Small intestine (tissue), 7 donors: Measurements from ENCODE around the gene DDX42. TPM values are rescaled to one million over a fixed set of nuclear protein-coding genes. Genes with fewer than 3 reads are reported as not detected.

Experiments used
- DNase-seq, 2 donors: peaks; one replicate each; pipeline versions ENCODE4 v3.0.0 to v3.0.0-alpha.2; 2013
- FAIRE-seq: peaks from 2 replicates; lab custom pipeline; 2012; peaks lifted over from hg19 to GRCh38; lab: Jason Lieb, UNC
- H3K27ac ChIP-seq, 3 donors: one replicate each; pipeline ENCODE4 v1.5.1; 2013; ENCODE audit warnings: low read length in 2 of 3, mild to moderate bottlenecking in 2 of 3, control low read depth in 1 of 3, inconsistent platforms in 1 of 3, low read depth in 1 of 3, moderate library complexity in 1 of 3
- H3K27me3 ChIP-seq, 3 donors: one replicate each; pipeline ENCODE4 v1.6.1; 2013; ENCODE audit warnings: low read length in 3 of 3, inconsistent platforms in 1 of 3; ENCODE audit not compliant: control insufficient read depth in 3 of 3, insufficient read depth in 3 of 3
- H3K36me3 ChIP-seq, 3 donors: one replicate each; pipeline ENCODE4 v1.6.1; 2013; ENCODE audit warnings: low read length in 3 of 3, inconsistent platforms in 1 of 3, low read depth in 1 of 3, mild to moderate bottlenecking in 1 of 3, moderate library complexity in 1 of 3; ENCODE audit not compliant: control insufficient read depth in 3 of 3, insufficient read depth in 2 of 3
- H3K4me1 ChIP-seq, 3 donors: one replicate each; pipeline ENCODE4 v1.6.1; 2013; ENCODE audit warnings: low read length in 2 of 3, inconsistent platforms in 1 of 3, low read depth in 1 of 3, mild to moderate bottlenecking in 1 of 3, moderate library complexity in 1 of 3; ENCODE audit not compliant: control insufficient read depth in 3 of 3, insufficient read depth in 2 of 3
- H3K4me3 ChIP-seq, 3 donors: one replicate each; pipeline ENCODE4 v1.5.1; 2013; ENCODE audit warnings: low read length in 3 of 3, control low read depth in 1 of 3, inconsistent platforms in 1 of 3, low read depth in 1 of 3, mild to moderate bottlenecking in 1 of 3, moderate library complexity in 1 of 3
- H3K9me3 ChIP-seq, 2 donors: one replicate each; pipeline ENCODE4 v1.6.1; 2013; ENCODE audit warnings: low read depth in 1 of 2, low read length in 1 of 2; ENCODE audit not compliant: control insufficient read depth in 2 of 2, insufficient read depth in 1 of 2
- WGBS, 3 donors: extraction: QIAGEN DNeasy Blood & Tissue Kit; methylation state at CpG; one replicate each; pipeline ENCODE4 v1.1.7; 2013; 5-methylcytosine and 5-hydroxymethylcytosine counted together
- polyA plus RNA-seq, 4 donors: library from polyadenylated mRNA; stranded (reverse) in 3 of 4; unstranded in 1 of 4; fragments of 200-250 nt in 3 of 4; fragments of 120-200 nt in 1 of 4; gene quantifications; one replicate each; pipeline versions ENCODE4 v1.2.1 to v1.2.3, GENCODE V29; 2013
- donor health status: healthy with polysubstance abuse.
- donor health status: control.
- donor health status: control.
- donor health status: Bipolar disorder and iron deficiency.
- donor health status: healthy.

DDX42 gene
- polyA plus RNA-seq, 4 donors = 43.5 to 128 (median 51.6) TPM

DNA sequence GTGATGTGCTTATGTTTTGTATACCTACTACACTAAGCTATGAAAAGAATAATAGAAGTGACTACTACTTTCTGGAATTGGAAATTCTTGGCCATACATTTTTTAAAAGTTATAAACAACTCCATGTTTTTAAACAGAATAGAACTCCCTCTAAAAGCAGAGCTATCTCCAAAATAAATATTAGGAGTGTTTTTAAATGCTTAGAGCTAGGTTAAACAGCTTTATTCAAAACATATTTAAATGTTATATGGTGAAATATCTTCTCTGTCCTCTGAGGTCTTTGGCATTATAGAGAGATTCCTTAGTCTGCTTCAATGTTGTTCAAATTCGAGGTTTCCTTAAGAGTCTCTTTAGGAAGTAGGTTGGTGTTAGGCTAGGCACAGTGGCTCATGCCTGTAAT, 30.4 kb downstream of the DDX42 start:
- no peak overlapping the region for H3K27ac ChIP-seq
- peaks cover 20 to 39% (median 38%) of the 10 kb centered on the region in 3 donors for H3K36me3 ChIP-seq
- FAIRE-seq (no peak), DNase-seq (no peak)
- no peaks in the 10 kb centered on the region for H3K27me3 ChIP-seq
- no peak overlapping the region for H3K4me3 ChIP-seq
- WGBS, 3 donors = 89 to 100% (median 92%) methylated on average over 1 of the region's 1 CpG
- H3K9me3 ChIP-seq = no peaks in the 10 kb centered on the region
- no peaks in the 10 kb centered on the region for H3K4me1 ChIP-seq

DNA sequence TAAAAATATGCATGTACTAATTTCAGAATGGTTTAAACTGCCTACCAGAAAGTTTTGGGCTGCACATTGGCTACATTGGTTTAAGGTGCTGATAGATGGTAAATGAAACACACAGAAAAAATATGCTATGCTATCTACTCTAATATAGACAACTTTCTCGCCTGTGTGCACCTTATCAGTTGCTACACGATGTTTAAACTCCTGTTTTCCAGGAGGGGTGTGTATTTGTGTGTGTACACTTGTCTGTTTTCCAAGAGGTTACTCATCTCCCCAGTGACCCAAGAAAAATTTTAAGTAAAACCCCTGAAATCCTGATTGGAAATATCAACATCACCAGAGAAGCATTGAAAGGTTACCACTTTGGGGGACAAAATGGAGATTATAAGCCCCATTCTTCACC, 31.6 kb downstream of the DDX42 start:
- Histone ChIP-seq H3K27ac (no peak overlapping the region), H3K27me3 (no peaks in the 10 kb centered on the region), H3K36me3 (peaks cover 21 to 43% (median 38%) of the 10 kb centered on the region in 3 donors), H3K9me3 (no peaks in the 10 kb centered on the region), H3K4me1 (no peaks in the 10 kb centered on the region), H3K4me3 (no peak overlapping the region)
- DNase-seq = no peak
- no peak for FAIRE-seq
- WGBS, 3 donors = 62 to 79% (median 70%) methylated on average over 2 of the region's 2 CpGs

- Histone ChIP-seq H3K4me3 (no peak overlapping the region), H3K27ac (no peak overlapping the region), H3K27me3 (no peaks in the 10 kb centered on the region), H3K36me3 (peaks cover 19 to 45% (median 45%) of the 10 kb centered on the region in 3 donors), H3K9me3 (no peaks in the 10 kb centered on the region), H3K4me1 (no peaks in the 10 kb centered on the region)
- FAIRE-seq (no peak), DNase-seq (no peak)
- 92 to 94% (median 94%) methylated on average over 9 of the region's 9 CpGs for WGBS, 3 donors
These were observed 36.0 kb downstream of the DDX42 start for GRCh38 chr17:63809970-63810369.

- H3K27me3 ChIP-seq = no peaks in the 10 kb centered on the region
- no peak for FAIRE-seq
- DNase-seq = no peak
- H3K36me3 ChIP-seq = peaks cover 35 to 68% (median 55%) of the 10 kb centered on the region in 3 donors
- H3K4me3 ChIP-seq = no peak overlapping the region
- WGBS, 3 donors = 88 to 92% (median 90%) methylated on average over 2 of the region's 2 CpGs
- no peak overlapping the region for H3K27ac ChIP-seq
- H3K9me3 ChIP-seq = no peaks in the 10 kb centered on the region
- peaks cover 0 to 6% (median 0%) of the 10 kb centered on the region in 3 donors for H3K4me1 ChIP-seq
These were observed 42.2 kb downstream of the DDX42 start for GRCh38 chr17:63816123-63816522.

GRCh38 chr17:63816669-63817068, 42.7 kb downstream of the DDX42 start:
- H3K9me3 ChIP-seq = no peaks in the 10 kb centered on the region
- H3K27me3 ChIP-seq = no peaks in the 10 kb centered on the region
- peaks cover 0 to 6% (median 0%) of the 10 kb centered on the region in 3 donors for H3K4me1 ChIP-seq
- H3K36me3 ChIP-seq = peaks cover 39 to 74% (median 55%) of the 10 kb centered on the region in 3 donors
- H3K4me3 ChIP-seq = no peak overlapping the region
- DNase-seq (no peak), FAIRE-seq (no peak)
- no peak overlapping the region for H3K27ac ChIP-seq
- WGBS, 3 donors = 87 to 93% (median 89%) methylated on average over 4 of the region's 4 CpGs

GRCh38 chr17:63817736-63818385, 43.9 kb downstream of the DDX42 start:
- Histone ChIP-seq H3K36me3 (peaks cover 45 to 75% (median 51%) of the 10 kb centered on the region in 3 donors), H3K27ac (no peak overlapping the region), H3K9me3 (no peaks in the 10 kb centered on the region), H3K27me3 (no peaks in the 10 kb centered on the region), H3K4me3 (no peak overlapping the region), H3K4me1 (peaks cover 0 to 6% (median 0%) of the 10 kb centered on the region in 3 donors)
- FAIRE-seq (no peak), DNase-seq (no peak)
- WGBS, 3 donors = 95 to 97% (median 96%) methylated on average over 27 of the region's 27 CpGs

- H3K4me3 ChIP-seq = no peak overlapping the region
- FAIRE-seq (no peak), DNase-seq (peak in 1 of 2 donors; percentile 29)
- peaks cover 47 to 73% (median 51%) of the 10 kb centered on the region in 3 donors for H3K36me3 ChIP-seq
- H3K9me3 ChIP-seq = no peaks in the 10 kb centered on the region
- 55 to 64% (median 55%) methylated on average over 6 of the region's 6 CpGs for WGBS, 3 donors
- peaks cover 0 to 6% (median 0%) of the 10 kb centered on the region in 3 donors for H3K4me1 ChIP-seq
- H3K27me3 ChIP-seq = no peaks in the 10 kb centered on the region
- peak overlapping the region in 1 of 3 donors; percentile 36 for H3K27ac ChIP-seq
These were observed 45.2 kb downstream of the DDX42 start for GRCh38 chr17:63819131-63819530.

DNA sequence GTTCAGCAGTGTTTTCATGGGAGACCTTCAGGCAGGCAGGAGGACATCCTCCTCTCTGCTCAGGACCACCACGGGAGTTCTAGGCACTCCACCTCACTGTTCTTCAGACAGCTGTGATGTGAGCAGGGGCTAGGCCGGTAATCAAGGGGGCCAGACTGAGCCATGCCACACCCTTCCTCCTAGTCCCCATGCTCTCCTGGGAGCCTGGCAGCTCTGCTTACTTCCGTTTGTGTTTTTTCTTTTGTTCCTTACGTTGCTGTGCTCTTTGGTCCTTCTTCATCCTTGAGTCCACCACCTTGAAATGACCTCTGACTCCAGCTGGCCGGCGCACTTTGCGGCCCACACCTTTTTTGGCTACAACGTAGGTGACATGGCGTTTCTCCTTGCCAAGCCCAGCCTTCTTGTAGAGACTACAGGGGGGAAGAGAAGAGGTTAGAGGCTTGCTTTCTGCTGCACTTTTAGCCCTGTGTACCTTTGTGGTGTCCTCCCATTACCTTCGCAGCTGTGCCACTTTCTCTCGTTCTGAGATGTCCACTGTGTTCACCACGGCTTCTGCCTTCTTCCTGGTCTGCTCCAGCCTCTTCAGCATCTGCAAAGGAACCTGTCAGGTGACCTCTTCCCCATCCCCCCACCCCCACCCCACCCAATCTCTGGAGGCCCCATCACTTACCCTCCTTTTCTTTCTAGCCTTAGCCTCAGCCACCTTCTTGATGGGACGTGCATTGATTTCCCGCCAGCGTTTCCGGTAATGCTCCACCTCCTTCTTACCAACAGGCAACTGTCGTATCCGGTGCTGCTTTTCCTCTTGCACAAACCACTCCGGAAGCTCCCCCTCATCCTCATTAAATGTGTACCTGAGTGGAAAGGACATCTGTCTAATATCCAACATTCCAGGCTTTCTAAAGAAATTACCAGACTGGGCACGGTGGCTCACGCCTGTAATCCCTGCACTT, 45.9 kb downstream of the DDX42 start:
- FAIRE-seq (no peak), DNase-seq (peak in 1 of 2 donors; percentile 18)
- no peaks in the 10 kb centered on the region for H3K9me3 ChIP-seq
- peaks cover 0 to 6% (median 0%) of the 10 kb centered on the region in 3 donors for H3K4me1 ChIP-seq
- H3K27me3 ChIP-seq = no peaks in the 10 kb centered on the region
- WGBS, 3 donors = 70 to 80% (median 73%) methylated on average over 19 to 21 of the region's 21 CpGs
- peak overlapping the region in 1 of 3 donors; percentile 36 for H3K27ac ChIP-seq
- peaks cover 47 to 73% (median 48%) of the 10 kb centered on the region in 3 donors for H3K36me3 ChIP-seq
- H3K4me3 ChIP-seq = no peak overlapping the region
